Calu3 (cell line): ENCODE data around the gene PEX5. TPM values are rescaled to one million over a fixed set of nuclear protein-coding genes. Genes with fewer than 3 reads are reported as not detected.

Experiments used
- BruUV-seq: library from RNA; stranded (reverse); fragments of 400-500 nt; replicated peaks from 2 replicates; lab custom pipeline; 2021; lab: Mats Ljungman, UMichigan
- CTCF ChIA-PET: fragments of 300-600 bp; sonication (Branson Sonifier 250); formaldehyde crosslinking; loops from one replicate; lab custom pipeline; 2022; ENCODE audit warnings: antibody characterized with exemption; lab: Charles Lee
- DNase-seq: peaks from one replicate; pipeline ENCODE4 v3.0.0; 2022
- H3K27ac Mint-ChIP-seq: one replicate; pipeline ENCODE4 v1.8.0; 2022; ENCODE audit warnings: mixed read lengths; ENCODE audit not compliant: unreplicated experiment
- H3K27me3 Mint-ChIP-seq: one replicate; pipeline ENCODE4 v1.8.0; 2022; ENCODE audit warnings: mixed read lengths; ENCODE audit not compliant: unreplicated experiment
- H3K36me3 Mint-ChIP-seq: one replicate; pipeline ENCODE4 v1.8.0; 2022; ENCODE audit warnings: mild to moderate bottlenecking, moderate library complexity, mixed read lengths; ENCODE audit not compliant: insufficient read depth, unreplicated experiment
- H3K4me1 Mint-ChIP-seq: one replicate; pipeline ENCODE4 v1.8.0; 2022; ENCODE audit warnings: mild to moderate bottlenecking, low read depth, mixed read lengths; ENCODE audit not compliant: unreplicated experiment
- H3K4me3 Mint-ChIP-seq: one replicate; pipeline ENCODE4 v1.8.0; 2022; ENCODE audit warnings: mild to moderate bottlenecking, low read depth, moderate library complexity, mixed read lengths; ENCODE audit not compliant: unreplicated experiment
- H3K9me3 Mint-ChIP-seq: one replicate; pipeline ENCODE4 v1.8.0; 2022; ENCODE audit warnings: low read depth, mixed read lengths; ENCODE audit not compliant: unreplicated experiment
- CTCF ChIP-seq: fragments of 200-600 bp; IDR thresholded peaks from one replicate; pipeline ENCODE4 v1.8.0; 2022; ENCODE audit warnings: antibody characterized with exemption; ENCODE audit not compliant: unreplicated experiment
- intact Hi-C: fragments of 100-400 bp; cut with micrococcal nuclease; formaldehyde crosslinking; loops from one replicate; pipeline ENCODE4 v1.10.0; 2022; ENCODE audit not compliant: unreplicated experiment
- total RNA-seq: library from RNA; stranded (reverse); gene quantifications from 2 replicates; pipeline ENCODE4 v1.2.3, GENCODE V29; 2022

Gene PEX5
- total RNA-seq, 1 experiment from 2014 or later = 36.8 TPM

DNA sequence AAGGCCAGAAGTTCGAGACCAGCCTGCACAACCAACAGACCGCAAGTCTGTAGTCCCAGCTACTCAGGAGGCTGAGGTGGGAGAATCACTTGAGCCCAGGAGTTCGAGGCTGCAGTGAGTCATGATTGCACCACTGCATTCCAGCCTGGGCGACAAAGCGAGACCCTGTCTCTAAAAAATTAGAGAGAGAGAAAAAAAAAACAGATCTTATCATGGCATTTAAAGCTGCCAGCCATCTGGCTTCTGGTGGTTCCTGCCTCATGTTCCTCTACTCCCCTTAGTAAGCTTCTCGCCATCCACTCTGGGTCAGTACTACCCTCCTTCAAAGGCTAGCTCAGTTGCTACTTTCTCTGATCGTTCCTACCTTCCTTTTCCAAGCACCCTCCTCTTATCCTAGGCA is 43.3 kb upstream of the PEX5 start:
- TF ChIP-seq CTCF = no peak

GRCh38 chr12:7146906-7147305 is 42.6 kb upstream of the PEX5 start:
- CTCF ChIA-PET = interaction anchor here (0.7 kb wide), 1 partner anchor 839 kb away, joined by 6 read pairs; no protein-coding TSS in a partner anchor
- no peaks in the 10 kb centered on the region for H3K27me3 Mint-ChIP-seq
- TF ChIP-seq CTCF = no peak
- H3K4me1 Mint-ChIP-seq = no peaks in the 10 kb centered on the region
- H3K4me3 Mint-ChIP-seq = no peak overlapping the region
- no peaks in the 10 kb centered on the region for H3K9me3 Mint-ChIP-seq
- H3K36me3 Mint-ChIP-seq = no peaks in the 10 kb centered on the region
- BruUV-seq = no TSS peak
- no peak for DNase-seq
- no peak overlapping the region for H3K27ac Mint-ChIP-seq
- intact Hi-C loops = no loop called here

More for the DNA sequence above, 43.3 kb upstream of the PEX5 start:
- Mint-ChIP-seq H3K36me3 (peaks cover 5% of the 10 kb centered on the region), H3K4me3 (no peak overlapping the region), H3K4me1 (no peaks in the 10 kb centered on the region), H3K27me3 (no peaks in the 10 kb centered on the region), H3K27ac (no peak overlapping the region), H3K9me3 (no peaks in the 10 kb centered on the region)
- CTCF ChIA-PET = no interaction called here
- intact Hi-C loops = no loop called here
- BruUV-seq = no TSS peak
- no peak for DNase-seq

DNA sequence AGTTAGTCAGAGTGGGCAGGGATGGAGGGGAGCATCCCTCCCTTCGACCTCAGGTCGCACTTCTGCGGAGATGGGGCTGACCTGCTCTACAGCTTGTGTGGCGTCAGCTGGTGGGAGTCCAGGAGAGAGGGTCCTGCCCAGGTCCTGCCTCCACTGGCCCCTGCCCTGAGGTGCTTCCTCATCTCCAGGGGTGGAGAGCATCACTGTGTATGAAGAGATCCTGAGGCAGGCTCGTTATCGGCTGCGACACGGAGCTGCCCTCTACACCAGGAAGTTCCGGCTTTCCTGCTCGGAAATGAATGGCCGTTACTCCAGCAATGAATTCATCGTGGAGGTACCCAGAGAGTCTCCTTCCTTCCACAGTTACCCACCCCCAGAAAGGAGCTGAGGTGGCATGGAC is 39.1 kb upstream of the PEX5 start:
- no peak for TF ChIP-seq CTCF
- DNase-seq = no peak
- intact Hi-C loops = no loop called here
- H3K4me3 Mint-ChIP-seq = no peak overlapping the region
- no peak overlapping the region for H3K27ac Mint-ChIP-seq
- no peaks in the 10 kb centered on the region for H3K36me3 Mint-ChIP-seq
- H3K27me3 Mint-ChIP-seq = no peaks in the 10 kb centered on the region
- H3K4me1 Mint-ChIP-seq = no peaks in the 10 kb centered on the region
- no peaks in the 10 kb centered on the region for H3K9me3 Mint-ChIP-seq
- CTCF ChIA-PET = no interaction called here
- BruUV-seq = no TSS peak

- no peak overlapping the region for H3K4me3 Mint-ChIP-seq
- CTCF ChIA-PET = no interaction called here
- no peaks in the 10 kb centered on the region for H3K4me1 Mint-ChIP-seq
- intact Hi-C loops = no loop called here
- TF ChIP-seq CTCF = no peak
- no TSS peak for BruUV-seq
- no peak for DNase-seq
- peaks cover 1% of the 10 kb centered on the region for H3K36me3 Mint-ChIP-seq
- no peaks in the 10 kb centered on the region for H3K9me3 Mint-ChIP-seq
- H3K27me3 Mint-ChIP-seq = no peaks in the 10 kb centered on the region
- H3K27ac Mint-ChIP-seq = no peak overlapping the region
Measured at GRCh38 chr12:7150841-7151240, 38.6 kb upstream of the PEX5 start.

DNA sequence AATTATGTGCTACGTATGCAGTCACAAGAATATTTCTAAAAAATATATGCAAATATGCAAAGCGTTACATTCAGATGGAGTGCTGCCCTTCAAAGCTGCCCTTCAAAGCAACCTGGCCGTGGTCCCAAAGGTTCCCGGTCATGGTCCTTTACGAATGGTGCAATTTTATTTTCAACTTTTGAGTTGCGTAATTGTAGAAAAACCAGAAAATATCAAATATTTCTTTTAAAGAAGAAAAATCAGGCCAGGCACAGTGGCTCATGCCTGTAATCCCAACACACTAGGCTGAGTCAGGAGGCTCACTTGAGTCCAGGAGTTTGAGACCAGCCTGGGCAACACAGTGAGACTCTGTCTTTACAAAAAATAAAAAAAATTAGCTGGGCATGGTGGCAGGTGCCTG is 38.0 kb upstream of the PEX5 start:
- DNase-seq = no peak
- Mint-ChIP-seq H3K4me1 (no peaks in the 10 kb centered on the region), H3K9me3 (no peaks in the 10 kb centered on the region)

More for the DNA sequence above, 38.0 kb upstream of the PEX5 start:
- no peaks in the 10 kb centered on the region for H3K27me3 Mint-ChIP-seq
- BruUV-seq = no TSS peak
- intact Hi-C loops = no loop called here
- peaks cover 7% of the 10 kb centered on the region for H3K36me3 Mint-ChIP-seq
- TF ChIP-seq CTCF = no peak
- no peak overlapping the region for H3K27ac Mint-ChIP-seq
- CTCF ChIA-PET = no interaction called here
- H3K4me3 Mint-ChIP-seq = no peak overlapping the region
